Activated CD8-positive, alpha-beta T cell treated with anti-CD3 and anti-CD28 coated beads for 36 hours (primary cell): ENCODE data around the gene PSMB3. TPM values are rescaled to one million over a fixed set of nuclear protein-coding genes. Genes with fewer than 3 reads are reported as not detected.

ENCODE experiments used
- ATAC-seq: fragments of 200-7000 bp; cut with Tn5 transposase; one replicate; pipeline ENCODE4 v1.10.0; 2021; ENCODE audit warnings: mild to moderate bottlenecking, moderate library complexity
- CTCF ChIA-PET: fragments of 350-600 bp; sonication (Branson Sonifier 250); formaldehyde crosslinking; loops from one replicate; lab custom pipeline; 2021; ENCODE audit warnings: antibody characterized with exemption; lab: Charles Lee
- POLR2A ChIA-PET: fragments of 350-600 bp; sonication (Branson Sonifier 250); formaldehyde crosslinking; loops from one replicate; lab custom pipeline; 2021; ENCODE audit warnings: antibody characterized with exemption; lab: Charles Lee
- DNase-seq: peaks from one replicate; pipeline ENCODE4 v3.0.0-alpha.2; 2020
- H3K27ac Mint-ChIP-seq: one replicate; pipeline ENCODE4 v1.8.0; 2021; ENCODE audit warnings: mild to moderate bottlenecking, mixed read lengths
- H3K27me3 Mint-ChIP-seq: one replicate; pipeline ENCODE4 v1.8.0; 2021; ENCODE audit warnings: mixed read lengths
- H3K36me3 Mint-ChIP-seq: one replicate; pipeline ENCODE4 v1.8.0; 2021; ENCODE audit warnings: low read depth, mixed read lengths
- H3K4me1 Mint-ChIP-seq: one replicate; pipeline ENCODE4 v1.8.0; 2021; ENCODE audit warnings: low read depth, mixed read lengths
- H3K4me3 Mint-ChIP-seq: one replicate; pipeline ENCODE4 v1.8.0; 2021; ENCODE audit warnings: mild to moderate bottlenecking, moderate library complexity, mixed read lengths
- H3K9me3 Mint-ChIP-seq: one replicate; pipeline ENCODE4 v1.8.0; 2021; ENCODE audit warnings: mixed read lengths
- intact Hi-C: fragments of 100-400 bp; cut with micrococcal nuclease; formaldehyde crosslinking; loops from one replicate; pipeline ENCODE4 v1.10.0; 2022
- total RNA-seq, 2 experiments: library from RNA; stranded (reverse); gene quantifications; one replicate each; pipeline ENCODE4 v1.2.3, GENCODE V29; 2021
- TF ChIP-seq, protein P1 (sequence below): fragments of 200-600 bp; IDR thresholded peaks from one replicate; pipeline ENCODE4 v1.8.0; 2022; ENCODE audit warnings: antibody characterized with exemption, mild to moderate bottlenecking

The PSMB3 gene
- total RNA-seq, 2 experiments from 2014 or later, result 275 to 279 TPM

DNA sequence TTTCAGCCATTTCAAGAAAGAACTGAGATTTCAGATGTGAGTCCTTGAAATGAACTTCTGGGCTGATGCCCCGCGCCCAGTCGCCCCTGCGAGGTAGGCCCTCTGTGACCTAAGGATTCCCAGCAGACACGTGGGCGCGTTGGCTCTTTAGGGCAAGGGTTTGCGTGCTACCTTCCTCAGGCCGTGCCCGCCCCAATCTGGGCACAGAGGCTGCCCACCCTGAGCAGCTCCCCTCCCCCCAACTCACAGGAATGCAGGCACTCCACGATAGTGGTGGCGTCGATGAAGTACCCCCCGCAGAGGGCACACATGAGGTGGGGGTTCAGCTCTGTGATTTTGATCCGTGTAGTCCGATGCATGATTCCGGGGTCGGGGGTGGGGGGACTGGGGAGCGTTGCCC is 12.5 kb upstream of the PSMB3 start:
- TF ChIP-seq, protein P1, sequence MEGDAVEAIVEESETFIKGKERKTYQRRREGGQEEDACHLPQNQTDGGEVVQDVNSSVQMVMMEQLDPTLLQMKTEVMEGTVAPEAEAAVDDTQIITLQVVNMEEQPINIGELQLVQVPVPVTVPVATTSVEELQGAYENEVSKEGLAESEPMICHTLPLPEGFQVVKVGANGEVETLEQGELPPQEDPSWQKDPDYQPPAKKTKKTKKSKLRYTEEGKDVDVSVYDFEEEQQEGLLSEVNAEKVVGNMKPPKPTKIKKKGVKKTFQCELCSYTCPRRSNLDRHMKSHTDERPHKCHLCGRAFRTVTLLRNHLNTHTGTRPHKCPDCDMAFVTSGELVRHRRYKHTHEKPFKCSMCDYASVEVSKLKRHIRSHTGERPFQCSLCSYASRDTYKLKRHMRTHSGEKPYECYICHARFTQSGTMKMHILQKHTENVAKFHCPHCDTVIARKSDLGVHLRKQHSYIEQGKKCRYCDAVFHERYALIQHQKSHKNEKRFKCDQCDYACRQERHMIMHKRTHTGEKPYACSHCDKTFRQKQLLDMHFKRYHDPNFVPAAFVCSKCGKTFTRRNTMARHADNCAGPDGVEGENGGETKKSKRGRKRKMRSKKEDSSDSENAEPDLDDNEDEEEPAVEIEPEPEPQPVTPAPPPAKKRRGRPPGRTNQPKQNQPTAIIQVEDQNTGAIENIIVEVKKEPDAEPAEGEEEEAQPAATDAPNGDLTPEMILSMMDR, result no peak
- DNase-seq (no peak), ATAC-seq (no peak)
- Mint-ChIP-seq H3K4me1 (peaks cover 8% of the 10 kb centered on the region), H3K27ac (no peak overlapping the region), H3K4me3 (no peak overlapping the region), H3K9me3 (no peaks in the 10 kb centered on the region), H3K36me3 (no peaks in the 10 kb centered on the region), H3K27me3 (peaks cover 6% of the 10 kb centered on the region)
- intact Hi-C loops, result no loop called here
- ChIA-PET CTCF (no interaction called here), POLR2A (interaction anchor here (1.0 kb wide), 1 partner anchor 55 kb away, joined by 3 read pairs; no protein-coding TSS in a partner anchor)

DNA sequence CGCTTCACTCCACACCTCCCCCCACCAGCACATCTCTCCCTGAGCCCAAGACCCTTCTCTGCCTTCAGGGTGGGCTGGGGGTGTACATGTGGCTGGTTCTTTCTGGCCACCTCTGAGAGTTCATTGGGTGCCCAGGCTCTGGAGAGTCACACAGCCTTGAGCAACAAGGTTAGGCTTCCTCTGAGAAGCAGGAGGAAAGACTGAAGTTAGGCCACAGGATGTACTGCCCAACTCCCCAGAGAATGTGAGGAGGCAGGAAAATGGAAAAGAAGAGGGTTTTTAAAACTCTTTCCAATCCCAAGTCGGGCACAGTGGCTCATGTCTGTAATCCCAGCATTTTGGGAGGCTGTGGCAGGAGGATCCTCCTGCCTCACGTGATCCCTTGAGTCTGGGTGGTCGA is 11.7 kb upstream of the PSMB3 start:
- no peaks in the 10 kb centered on the region for H3K9me3 Mint-ChIP-seq
- ChIA-PET POLR2A (no interaction called here), CTCF (no interaction called here)
- DNase-seq, result no peak
- intact Hi-C loops, result no loop called here
- TF ChIP-seq, protein P1, result no peak
- H3K27me3 Mint-ChIP-seq, result peaks cover 11% of the 10 kb centered on the region
- no peak overlapping the region for H3K4me3 Mint-ChIP-seq
- no peak for ATAC-seq
- H3K36me3 Mint-ChIP-seq, result no peaks in the 10 kb centered on the region
- peaks cover 3% of the 10 kb centered on the region for H3K4me1 Mint-ChIP-seq
- no peak overlapping the region for H3K27ac Mint-ChIP-seq

DNA sequence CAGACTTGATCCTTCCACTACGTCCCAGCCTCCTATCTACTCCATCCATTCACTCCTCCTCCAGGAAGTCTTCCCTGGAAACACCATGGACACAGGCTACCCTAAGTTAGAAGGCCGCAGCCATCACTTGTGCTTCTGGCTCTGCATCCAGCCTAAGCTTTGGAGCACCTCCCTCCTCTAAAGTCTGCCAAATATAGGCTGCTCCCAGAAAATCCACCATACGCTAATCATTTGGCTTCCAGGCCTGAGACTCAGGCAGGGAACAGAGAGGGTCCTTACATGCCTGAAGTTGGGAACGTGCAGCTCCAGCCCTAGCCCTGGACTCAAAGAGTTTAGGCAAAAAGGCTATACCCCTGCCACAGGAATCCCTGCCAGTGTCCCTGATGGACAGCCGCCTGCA is 11.1 kb upstream of the PSMB3 start:
- Mint-ChIP-seq H3K36me3 (no peaks in the 10 kb centered on the region), H3K27me3 (peaks cover 17% of the 10 kb centered on the region), H3K4me3 (no peak overlapping the region), H3K4me1 (peaks cover 9% of the 10 kb centered on the region), H3K27ac (no peak overlapping the region), H3K9me3 (no peaks in the 10 kb centered on the region)
- DNase-seq (no peak), ATAC-seq (no peak)
- POLR2A ChIA-PET, result interaction anchor here (1.7 to 2.0 kb wide), 2 partner anchors 11 to 13 kb away, joined by 5 read pairs; no protein-coding TSS in a partner anchor
- CTCF ChIA-PET, result interaction anchor here (1.0 kb wide), 1 partner anchor 11 kb away, joined by 4 read pairs; no protein-coding TSS in a partner anchor
- intact Hi-C loops, result no loop called here
- TF ChIP-seq, protein P1, result no peak

DNA sequence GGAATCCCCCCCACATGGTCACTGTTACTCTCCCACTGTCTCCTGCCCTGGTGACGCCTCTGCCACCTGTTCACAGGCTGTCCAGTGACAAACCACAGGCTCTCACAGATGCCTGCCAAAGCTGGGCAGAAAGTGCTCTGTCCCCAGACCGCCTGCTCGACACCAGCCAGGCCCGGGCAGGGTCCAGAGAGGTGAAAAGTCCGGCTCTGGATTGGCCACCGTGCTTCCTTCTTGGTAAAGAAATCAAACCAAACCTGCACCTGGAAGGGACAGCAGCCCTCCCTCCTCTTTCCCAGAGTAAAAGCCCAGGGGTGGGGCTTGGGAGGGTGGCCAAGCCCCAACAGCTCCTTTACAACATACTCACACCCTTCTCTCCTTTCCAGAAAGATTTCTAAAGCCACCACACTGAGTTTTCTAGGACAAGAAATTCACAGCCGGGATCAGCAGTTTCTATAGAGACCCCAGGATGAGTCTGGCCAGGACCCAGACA is 10.6 kb upstream of the PSMB3 start:
- intact Hi-C loops, result no loop called here
- no peaks in the 10 kb centered on the region for H3K36me3 Mint-ChIP-seq
- H3K9me3 Mint-ChIP-seq, result no peaks in the 10 kb centered on the region

More for the DNA sequence above, 10.6 kb upstream of the PSMB3 start:
- POLR2A ChIA-PET, result interaction anchor here (1.7 to 2.3 kb wide), 3 partner anchors 11 to 37 kb away, joined by 5 to 9 read pairs (median 5); partner anchors contain the start of gene MLLT6
- peaks cover 22% of the 10 kb centered on the region for H3K27me3 Mint-ChIP-seq
- TF ChIP-seq, protein P1, result no peak
- H3K4me3 Mint-ChIP-seq, result no peak overlapping the region
- CTCF ChIA-PET, result interaction anchor here (1.0 kb wide), 1 partner anchor 11 kb away, joined by 4 read pairs; no protein-coding TSS in a partner anchor
- peaks cover 13% of the 10 kb centered on the region for H3K4me1 Mint-ChIP-seq
- ATAC-seq, result no peak
- DNase-seq, result no peak
- no peak overlapping the region for H3K27ac Mint-ChIP-seq
